HCEC 1CT (cell line): Measurements from ENCODE around the gene CYP1A1.
"Not testable (repeated sequence)": the region's sequence is repeated elsewhere in the genome, so short reads cannot be mapped to it uniquely, and the experiment has no call there.

Source experiments
- DNase-seq: peaks from one replicate; pipeline ENCODE4 v3.0.0-alpha.2; 2017

Gene CYP1A1

GRCh38 chr15:74725225-74725774, at the start of gene CYP1A1:
CYP1A1 (minus strand) TSS chr15:74725528; CDS start chr15:74723097, 2,431 bp downstream.
- no peak for DNase-seq

GRCh38 chr15:74773731-74774252, 48.5 kb upstream of the CYP1A1 start:
- DNase-seq, result no peak

DNA sequence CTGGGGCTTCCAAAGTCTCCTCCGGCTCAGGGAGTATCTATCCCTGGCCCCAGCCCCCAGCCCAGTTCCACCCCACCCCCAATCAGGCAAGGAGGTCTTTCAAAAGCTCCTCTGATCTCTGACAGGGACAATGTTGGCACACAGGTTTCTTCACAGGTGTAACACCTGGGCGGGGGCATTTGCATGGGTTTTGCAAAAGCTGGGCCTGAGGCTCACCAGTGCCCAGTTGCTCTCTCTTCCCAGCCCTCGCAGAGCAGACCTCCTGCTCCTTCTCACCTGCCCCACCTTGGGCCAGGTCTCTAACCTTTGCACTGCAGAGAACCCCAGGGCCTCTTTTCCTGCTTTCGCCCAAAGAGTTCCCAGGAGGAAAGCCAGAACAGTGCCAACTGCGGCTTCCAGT, 48.0 kb upstream of the CYP1A1 start:
- DNase-seq, result no peak

DNA sequence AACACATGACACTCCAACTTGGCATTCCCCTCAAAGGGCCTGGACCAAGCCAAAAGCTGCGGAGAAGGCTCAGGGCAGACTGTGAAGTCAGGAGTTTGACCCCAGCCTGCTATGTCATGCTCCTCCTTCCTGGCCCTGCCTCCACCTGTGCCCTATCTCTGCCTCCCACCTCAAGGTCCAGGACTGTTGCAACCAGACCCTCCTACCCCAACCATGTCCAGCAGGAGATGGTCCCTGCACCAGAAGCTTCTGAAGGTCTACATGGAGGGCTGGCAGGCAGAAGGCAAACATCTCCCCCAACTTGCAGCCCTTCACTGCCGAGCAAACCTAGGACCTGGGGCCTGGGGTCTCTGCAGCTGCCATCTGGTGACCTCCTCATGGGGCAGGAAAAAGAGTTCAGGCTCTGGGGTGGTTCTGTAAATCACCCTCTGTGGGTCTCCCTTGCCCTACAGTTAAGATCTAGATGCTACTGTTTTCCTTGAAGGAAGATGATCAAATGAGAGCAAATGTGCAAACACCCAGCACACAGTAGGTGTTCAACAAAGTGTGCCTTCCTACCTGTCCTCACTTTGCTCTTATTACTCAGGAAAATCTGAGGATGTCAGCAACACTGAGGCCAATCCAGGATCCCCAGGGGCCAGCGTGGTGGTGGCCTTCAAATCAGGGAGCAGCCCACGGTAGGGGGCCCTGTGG, 45.0 kb upstream of the CYP1A1 start:
- DNase-seq, result no peak

GRCh38 chr15:74769463-74770025, 44.2 kb upstream of the CYP1A1 start:
- DNase-seq, result no peak

DNA sequence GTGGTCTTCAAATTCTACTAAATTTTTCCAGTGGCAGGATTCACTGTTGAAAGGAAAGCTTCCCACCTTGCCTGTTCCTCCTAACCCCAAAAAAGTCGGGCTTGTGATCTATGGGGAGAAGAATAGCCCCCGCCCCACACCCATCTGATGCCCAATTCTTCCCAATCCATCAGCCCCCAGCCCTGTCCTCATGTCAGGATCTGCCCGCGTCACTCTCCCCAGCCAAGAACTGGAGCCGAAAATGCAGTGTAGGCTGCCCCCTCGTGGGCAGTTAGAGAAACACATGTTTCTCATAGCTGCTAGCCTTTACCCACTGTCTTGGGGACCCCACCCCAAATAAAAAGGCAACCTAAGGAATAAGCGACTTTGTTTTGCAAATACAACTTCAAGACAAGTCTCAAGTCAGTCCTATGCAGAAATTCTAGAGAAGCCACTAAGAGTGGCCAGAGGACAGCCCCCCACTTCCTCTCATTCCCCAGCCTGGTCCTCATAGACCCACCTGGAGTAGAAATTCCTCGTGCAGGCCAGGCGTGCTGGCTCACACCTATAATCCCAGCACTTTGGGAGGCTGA, 43.5 kb upstream of the CYP1A1 start:
- peak; percentile 34 for DNase-seq

DNA sequence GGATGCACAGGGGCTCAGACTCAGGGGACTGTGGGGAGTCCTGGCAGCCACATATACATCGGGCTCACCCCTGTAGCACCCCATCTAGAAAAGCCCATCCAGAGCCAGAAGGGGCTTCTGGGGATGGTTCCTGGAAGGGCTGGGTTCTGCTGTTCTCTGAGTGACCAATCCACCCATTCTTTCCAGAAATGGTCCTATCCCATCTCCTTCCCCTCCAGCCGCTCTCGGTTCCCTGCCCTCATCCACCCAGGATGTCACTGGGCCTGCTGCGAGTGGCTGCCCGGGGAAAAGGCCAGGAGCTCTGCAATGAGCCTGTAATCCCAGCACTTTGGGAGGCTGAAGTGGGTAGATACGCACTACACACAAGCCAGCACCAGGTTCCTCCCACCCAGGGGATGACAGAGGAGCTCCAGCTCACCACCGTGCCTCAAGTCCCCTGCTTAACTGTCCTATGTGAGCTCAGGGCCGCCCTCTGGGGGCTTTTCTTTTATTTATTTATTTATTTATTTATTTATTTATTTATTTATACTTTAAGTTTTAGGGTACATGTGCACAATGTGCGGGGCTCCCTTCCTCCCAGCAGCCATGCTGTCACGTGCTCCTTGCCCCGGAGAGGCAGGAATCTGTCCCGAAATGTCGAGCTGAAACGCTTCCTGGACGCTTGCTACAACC, 42.9 kb upstream of the CYP1A1 start:
- no peak for DNase-seq

DNA sequence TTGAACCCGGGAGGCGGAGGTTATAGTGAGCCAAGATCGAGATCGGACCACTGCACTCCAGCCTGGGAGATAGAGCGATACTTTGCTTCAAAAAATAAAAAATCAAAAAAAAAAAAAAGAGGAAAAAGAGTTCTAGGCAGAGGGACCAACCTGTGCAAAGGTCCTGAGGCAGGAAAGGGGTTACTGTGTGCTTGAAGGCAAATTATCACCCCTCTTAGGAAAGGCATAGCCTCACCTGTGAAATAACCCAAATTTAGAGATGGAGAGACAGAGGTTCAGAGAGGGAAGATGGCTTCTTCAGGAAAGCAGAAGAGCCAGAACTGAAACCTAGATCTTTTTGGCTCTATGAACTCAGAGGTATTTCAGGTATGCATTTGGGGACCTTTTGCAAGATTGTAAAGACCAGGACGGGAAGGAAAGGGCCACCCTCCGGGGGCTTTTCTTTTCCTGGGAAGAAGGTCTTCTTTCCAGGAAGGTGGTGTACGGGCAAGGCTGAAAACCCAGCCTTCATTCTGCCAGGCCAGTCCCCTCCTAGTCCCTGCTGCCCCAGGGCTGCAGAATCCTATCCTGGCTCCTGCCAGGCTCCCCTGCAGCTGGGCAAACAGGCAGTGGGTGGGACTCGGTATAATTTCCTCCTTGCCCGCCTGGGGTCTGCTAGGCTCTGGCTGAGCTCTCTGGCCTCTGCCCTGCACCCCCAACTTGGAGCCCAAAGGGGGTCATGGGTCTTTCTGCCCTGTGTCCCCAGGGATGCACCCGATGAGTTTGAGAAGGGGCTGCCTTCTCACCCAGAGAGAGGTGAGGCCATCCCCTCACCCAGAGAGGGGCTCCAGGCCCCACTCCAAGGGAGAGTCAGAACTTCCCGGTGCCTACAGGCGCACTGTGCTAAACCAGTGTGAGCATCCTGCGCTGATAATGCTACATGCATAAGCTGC, 42.1 kb upstream of the CYP1A1 start:
- DNase-seq, result no peak

GRCh38 chr15:74763416-74763815, 38.1 kb upstream of the CYP1A1 start:
- no peak for DNase-seq

DNA sequence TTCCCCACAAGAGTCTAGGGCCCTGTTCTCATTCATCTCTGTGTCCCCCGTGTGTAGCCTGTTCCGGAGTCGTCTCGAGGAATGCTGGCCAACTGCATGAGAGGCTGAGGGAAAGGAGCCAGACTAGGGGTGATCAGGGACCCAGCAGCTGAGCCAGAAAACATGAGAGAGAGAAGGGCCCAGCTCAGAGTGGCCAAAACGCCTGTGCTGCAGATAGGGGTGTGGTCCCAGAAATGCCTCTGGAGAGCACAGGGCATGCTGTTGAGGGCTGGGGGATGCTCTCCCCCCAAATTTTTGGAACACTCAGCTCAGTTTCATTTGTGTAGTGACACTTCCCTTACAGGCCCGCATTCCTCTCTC, 37.4 kb upstream of the CYP1A1 start:
- no peak for DNase-seq

DNA sequence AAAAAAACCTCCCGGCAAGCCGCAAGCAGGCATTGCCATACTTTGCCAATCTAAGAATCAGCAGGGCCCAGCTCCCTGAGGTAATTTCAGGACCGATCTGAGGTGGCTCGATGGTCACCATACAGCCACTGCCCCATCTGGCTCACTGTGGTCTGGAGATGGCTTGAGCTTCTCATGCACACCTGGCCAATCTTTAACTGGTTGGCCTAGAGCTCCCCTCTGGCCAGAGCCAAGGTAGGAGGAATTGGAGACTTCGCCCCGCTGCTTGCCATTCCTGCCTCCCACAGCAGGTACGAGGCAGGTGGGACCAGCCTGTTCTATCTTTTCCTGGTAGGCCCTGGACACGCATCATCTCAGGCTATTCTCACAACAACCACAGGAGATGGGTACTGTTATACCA, 33.4 kb upstream of the CYP1A1 start:
- no peak for DNase-seq

- DNase-seq, result no peak
Observed at GRCh38 chr15:74754593-74755215, 29.4 kb upstream of the CYP1A1 start.

GRCh38 chr15:74752531-74752930, 27.2 kb upstream of the CYP1A1 start:
- DNase-seq, result peak; percentile 38

DNA sequence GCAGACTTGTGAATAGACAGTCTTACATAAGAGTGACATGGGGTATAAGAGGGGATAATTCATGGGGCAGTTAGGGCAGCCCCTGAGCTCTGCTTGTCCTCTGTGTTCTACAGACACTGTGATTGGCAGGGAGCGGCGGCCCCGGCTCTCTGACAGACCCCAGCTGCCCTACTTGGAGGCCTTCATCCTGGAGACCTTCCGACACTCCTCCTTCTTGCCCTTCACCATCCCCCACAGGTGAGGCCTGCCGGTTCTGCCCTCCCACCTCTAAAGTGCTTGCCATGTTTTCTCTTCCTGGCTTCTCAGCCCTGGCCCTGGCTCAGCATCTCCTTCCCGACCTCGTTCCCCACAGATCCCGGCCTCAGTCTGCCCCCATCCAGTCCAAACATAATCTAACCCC, 26.7 kb upstream of the CYP1A1 start:
- no peak for DNase-seq

- no peak for DNase-seq
Observed at GRCh38 chr15:74750751-74751150, 25.4 kb upstream of the CYP1A1 start.

GRCh38 chr15:74749832-74750231, 24.5 kb upstream of the CYP1A1 start:
- DNase-seq, result no peak

- DNase-seq, result no peak
Observed at GRCh38 chr15:74748322-74748946, 23.1 kb upstream of the CYP1A1 start, which contains the start of gene CYP1A2. CYP1A2 (plus strand) TSS chr15:74748845; CDS start chr15:74749739, 894 bp downstream.

DNA sequence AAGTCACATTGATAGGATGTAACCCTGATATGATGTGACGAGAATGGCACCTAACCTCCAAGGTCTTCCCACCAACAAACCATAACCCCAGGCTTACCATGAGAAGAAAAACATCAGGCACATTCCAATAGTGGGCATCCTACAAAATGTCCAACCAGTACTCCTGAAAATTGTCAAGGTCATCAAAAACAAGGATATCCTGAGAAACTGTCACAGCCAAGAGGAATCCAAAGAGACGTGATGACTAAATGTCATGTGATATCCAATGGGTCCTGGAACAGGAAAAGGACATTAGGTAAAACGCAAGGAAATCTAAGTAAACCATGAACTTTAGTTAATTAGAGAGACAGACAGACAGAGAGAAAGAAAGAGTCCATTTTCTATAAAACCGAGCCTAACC, 21.1 kb upstream of the CYP1A1 start:
- no peak for DNase-seq

- no peak for DNase-seq
Observed at GRCh38 chr15:74742422-74742821, 17.1 kb upstream of the CYP1A1 start.

- DNase-seq, result not testable (repeated sequence)
Observed at GRCh38 chr15:74738239-74738638, 12.9 kb upstream of the CYP1A1 start.

DNA sequence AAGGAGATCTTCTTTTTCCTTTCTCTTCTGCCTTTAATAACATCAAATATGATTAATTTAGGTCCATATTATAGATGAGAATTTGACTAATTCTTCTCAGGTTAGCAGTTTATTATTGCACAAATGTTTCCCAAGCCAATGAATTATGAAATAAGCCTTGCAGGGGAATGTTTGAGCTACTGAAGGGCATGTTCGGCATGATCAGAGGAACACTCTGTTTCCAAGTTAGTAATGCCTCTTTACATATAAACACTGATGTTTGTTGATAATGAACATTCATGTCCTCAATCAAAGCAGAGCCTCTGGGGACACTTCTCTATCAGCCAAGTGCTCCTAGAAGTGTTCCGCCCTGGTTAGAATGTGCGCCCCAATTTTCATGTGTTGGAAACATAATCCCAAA, 10.0 kb upstream of the CYP1A1 start:
- DNase-seq, result no peak
